Sigmoid colon (tissue), 7 donors: Measurements from ENCODE around the gene LCN1. TPM values are rescaled to one million over a fixed set of nuclear protein-coding genes. Genes with fewer than 3 reads are reported as not detected.

Experiments
- DNase-seq: peaks from one replicate; pipeline ENCODE4 v3.0.0-alpha.2; 2019
- H3K27ac ChIP-seq, 4 donors: fragments of 200-600 bp; sonication (generic); one replicate each; pipeline ENCODE4 v1.5.1; 2016 to 2019; ENCODE audit warnings: mild to moderate bottlenecking in 1 of 4
- H3K27me3 ChIP-seq, 3 donors: fragments of 200-600 bp; sonication (generic); one replicate each; pipeline ENCODE4 v1.5.1; 2019; ENCODE audit warnings: mild to moderate bottlenecking in 1 of 3
- H3K36me3 ChIP-seq, 4 donors: fragments of 200-600 bp; sonication (generic); one replicate each; pipeline ENCODE4 v1.5.1; 2016 to 2019
- H3K4me1 ChIP-seq, 4 donors: fragments of 200-600 bp; sonication (generic); one replicate each; pipeline ENCODE4 v1.5.1; 2017 to 2019
- H3K4me3 ChIP-seq, 4 donors: fragments of 200-600 bp; sonication (generic); one replicate each; pipeline ENCODE4 v1.5.1; 2017 to 2019; ENCODE audit warnings: mild to moderate bottlenecking in 2 of 4, moderate library complexity in 1 of 4
- H3K9me3 ChIP-seq, 4 donors: fragments of 200-600 bp in 3 of 4; sonication (generic) in 3 of 4; one replicate each; pipeline versions ENCODE4 v1.5.1 to v1.6.1; 2013 to 2019
- CTCF ChIP-seq, 4 experiments: fragments of 450-650 bp in 3 of 4; fragments of 200-600 bp in 1 of 4; IDR thresholded peaks; one replicate each; pipeline ENCODE4 v1.5.1; 2016 to 2019; ENCODE audit warnings: antibody characterized with exemption in 4 of 4, mild to moderate bottlenecking in 3 of 4, moderate library complexity in 2 of 4
- EP300 ChIP-seq, 4 donors: sonication (generic); formaldehyde crosslinking; IDR thresholded peaks; one replicate each; pipeline ENCODE4 v1.6.1; 2017; ENCODE audit warnings: antibody characterized with exemption in 4 of 4
- POLR2A ChIP-seq, 2 donors: fragments of 450-650 bp; IDR thresholded peaks; one replicate each; pipeline ENCODE4 v1.6.1; 2016; ENCODE audit warnings: antibody characterized with exemption in 2 of 2, mild to moderate bottlenecking in 2 of 2, moderate library complexity in 2 of 2
- POLR2AphosphoS5 ChIP-seq, 4 donors: sonication (generic); formaldehyde crosslinking; IDR thresholded peaks; one replicate each; pipeline ENCODE4 v1.6.1; 2017; ENCODE audit warnings: antibody characterized with exemption in 4 of 4
- WGBS, 2 donors: extraction: QIAGEN DNeasy Blood & Tissue Kit; methylation state at CpG; one replicate each; pipeline ENCODE4 v1.1.7; 2013; 5-methylcytosine and 5-hydroxymethylcytosine counted together
- intact Hi-C: fragments of 100-400 bp; cut with DNase I; formaldehyde crosslinking; loops from one replicate; pipeline ENCODE4 v1.15.1; 2023
- polyA plus RNA-seq, 3 donors: library from polyadenylated mRNA; stranded (reverse); fragments of 200-250 nt; gene quantifications; one replicate each; pipeline ENCODE4 v1.2.3, GENCODE V29; 2013
- total RNA-seq, 4 donors: library from RNA; depleted of rRNA; stranded (reverse); fragments of >200 nt; gene quantifications; one replicate each; pipeline ENCODE4 v1.1.0, GENCODE V29; 2016
- donor health status: healthy with polysubstance abuse.
- donor health status: Bipolar disorder and iron deficiency.
- donor health status: healthy.

Gene LCN1
- total and polyA plus RNA-seq, 7 donors: 0.10 TPM; not detected in 6

GRCh38 chr9:135567311-135567710 lies 46.1 kb downstream of the LCN1 start:
- no peaks in the 10 kb centered on the region for H3K36me3 ChIP-seq
- peaks cover 0 to 7% (median 0%) of the 10 kb centered on the region in 4 donors for H3K9me3 ChIP-seq
- intact Hi-C loops: no loop called here
- H3K27me3 ChIP-seq: peaks cover 0 to 33% (median 10%) of the 10 kb centered on the region in 3 donors
- no peak overlapping the region for H3K4me3 ChIP-seq
- no peaks in the 10 kb centered on the region for H3K4me1 ChIP-seq
- TF ChIP-seq POLR2AphosphoS5 (IDR thresholded peaks at IDR 0.05) (no peak), CTCF (IDR thresholded peaks at IDR 0.05) (no peak), EP300 (IDR thresholded peaks at IDR 0.05) (no peak), POLR2A (IDR thresholded peaks at IDR 0.05) (no peak)
- no peak overlapping the region for H3K27ac ChIP-seq
- peak; percentile 29 for DNase-seq
- WGBS, 2 donors: 55 to 69% methylated on average over 9 of the region's 9 CpGs

GRCh38 chr9:135568026-135568425 lies 46.8 kb downstream of the LCN1 start:
- Histone ChIP-seq H3K27me3 (peaks cover 0 to 31% (median 10%) of the 10 kb centered on the region in 3 donors), H3K36me3 (no peaks in the 10 kb centered on the region), H3K4me3 (no peak overlapping the region), H3K4me1 (no peaks in the 10 kb centered on the region), H3K9me3 (peaks cover 0 to 7% (median 0%) of the 10 kb centered on the region in 4 donors), H3K27ac (no peak overlapping the region)
- WGBS, 2 donors: 91 to 94% methylated on average over 6 of the region's 6 CpGs
- DNase-seq: peak; percentile 22
- intact Hi-C loops: no loop called here
- TF ChIP-seq CTCF (IDR thresholded peaks at IDR 0.05): no peak
- TF ChIP-seq POLR2AphosphoS5 (IDR thresholded peaks at IDR 0.05): no peak
- TF ChIP-seq EP300 (IDR thresholded peaks at IDR 0.05): no peak
- no peak for TF ChIP-seq POLR2A (IDR thresholded peaks at IDR 0.05)

DNA sequence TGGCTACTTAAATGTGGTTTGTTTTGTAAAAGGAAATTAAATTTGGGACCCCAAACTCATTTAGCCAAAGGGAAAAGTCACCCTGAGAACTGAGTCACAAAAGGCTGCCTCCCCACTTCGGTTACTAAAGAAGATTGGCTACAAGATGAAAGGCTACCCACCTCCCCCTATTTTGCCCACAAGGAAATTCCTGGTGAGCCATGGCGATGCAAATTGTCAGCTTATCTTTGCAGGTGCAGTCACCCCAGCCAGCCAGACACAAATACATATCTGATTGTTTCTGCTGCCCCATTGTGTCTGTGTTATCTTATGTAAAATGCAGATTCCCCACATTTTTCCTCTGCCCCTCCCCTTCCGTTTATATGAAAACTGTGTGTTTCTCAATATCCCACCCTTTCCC lies 49.2 kb downstream of the LCN1 start:
- no peaks in the 10 kb centered on the region for H3K4me1 ChIP-seq
- H3K4me3 ChIP-seq: no peak overlapping the region
- H3K9me3 ChIP-seq: peaks cover 0 to 7% (median 0%) of the 10 kb centered on the region in 4 donors
- TF ChIP-seq EP300 (IDR thresholded peaks at IDR 0.05) (no peak), CTCF (IDR thresholded peaks at IDR 0.05) (no peak), POLR2A (IDR thresholded peaks at IDR 0.05) (no peak), POLR2AphosphoS5 (IDR thresholded peaks at IDR 0.05) (no peak)
- intact Hi-C loops: no loop called here
- 34 to 52% methylated on average over 3 of the region's 3 CpGs for WGBS, 2 donors
- no peak overlapping the region for H3K27ac ChIP-seq
- peaks cover 0 to 19% (median 0%) of the 10 kb centered on the region in 3 donors for H3K27me3 ChIP-seq
- DNase-seq: no peak
- no peaks in the 10 kb centered on the region for H3K36me3 ChIP-seq

DNA sequence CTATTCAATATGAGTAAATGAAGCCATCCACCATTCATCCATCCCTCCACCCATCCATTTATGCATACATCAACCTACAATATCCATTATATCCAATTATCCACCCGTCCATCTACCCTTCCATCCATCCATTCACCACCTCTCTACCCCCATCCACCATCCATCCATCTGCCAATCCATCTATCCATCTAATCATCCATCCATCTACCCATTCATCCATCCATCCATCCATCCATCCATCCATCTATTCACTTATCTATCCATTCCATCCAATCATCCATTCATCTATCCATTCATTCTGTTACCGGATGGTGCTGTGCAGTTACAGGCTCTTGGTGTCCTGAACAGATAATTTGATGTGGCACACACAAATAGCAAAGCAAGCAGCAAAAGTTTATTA lies 51.0 kb downstream of the LCN1 start:
- TF ChIP-seq EP300 (IDR thresholded peaks at IDR 0.05): no peak
- no peak for TF ChIP-seq POLR2A (IDR thresholded peaks at IDR 0.05)
- TF ChIP-seq POLR2AphosphoS5 (IDR thresholded peaks at IDR 0.05): no peak
- no peak for TF ChIP-seq CTCF (IDR thresholded peaks at IDR 0.05)
- Histone ChIP-seq H3K4me1 (no peaks in the 10 kb centered on the region), H3K27me3 (peaks cover 0 to 13% (median 0%) of the 10 kb centered on the region in 3 donors), H3K4me3 (no peak overlapping the region), H3K27ac (no peak overlapping the region), H3K36me3 (no peaks in the 10 kb centered on the region), H3K9me3 (peaks cover 0 to 7% (median 0%) of the 10 kb centered on the region in 4 donors)
- DNase-seq: no peak
- WGBS, 2 donors: 83 to 89% methylated on average over 2 of the region's 2 CpGs
- intact Hi-C loops: no loop called here

- Histone ChIP-seq H3K4me3 (no peak overlapping the region), H3K4me1 (no peaks in the 10 kb centered on the region), H3K9me3 (peaks cover 0 to 7% (median 0%) of the 10 kb centered on the region in 4 donors), H3K27me3 (peaks cover 0 to 9% (median 0%) of the 10 kb centered on the region in 3 donors), H3K27ac (no peak overlapping the region), H3K36me3 (no peaks in the 10 kb centered on the region)
- intact Hi-C loops: no loop called here
- no peak for DNase-seq
- TF ChIP-seq POLR2AphosphoS5 (IDR thresholded peaks at IDR 0.05) (no peak), CTCF (IDR thresholded peaks at IDR 0.05) (no peak), POLR2A (IDR thresholded peaks at IDR 0.05) (no peak), EP300 (IDR thresholded peaks at IDR 0.05) (no peak)
- 88 to 89% methylated on average over 1 of the region's 1 CpG for WGBS, 2 donors
Measured at GRCh38 chr9:135573124-135573523, 51.9 kb downstream of the LCN1 start.
